Heart right ventricle (tissue), 16 donors: ENCODE measurements around the gene CILP. TPM values are rescaled to one million over a fixed set of nuclear protein-coding genes. Genes with fewer than 3 reads are reported as not detected.
"Not testable (repeated sequence)": the region's sequence is repeated elsewhere in the genome, so short reads cannot be mapped to it uniquely, and the experiment has no call there.

Source experiments
- ATAC-seq, 8 donors: fragments of 200-7000 bp; cut with Tn5 transposase; one replicate each; pipeline ENCODE4 v1.9.1; 2020; ENCODE audit warnings: mild to moderate bottlenecking in 8 of 8, moderate library complexity in 8 of 8, moderate number of reproducible peaks in 1 of 8
- DNase-seq, 2 donors: peaks; one replicate each; pipeline ENCODE4 v3.0.0-alpha.2; 2020
- H3K27ac ChIP-seq, 10 donors: fragments of 200-600 bp; sonication (generic) in 2 of 10; one replicate each; pipeline versions ENCODE4 v1.5.0 to v1.8.0; 2020 to 2022; ENCODE audit warnings: mild to moderate bottlenecking in 3 of 10
- H3K27me3 ChIP-seq, 7 donors: fragments of 200-600 bp; one replicate each; pipeline ENCODE4 v1.8.0; 2021 to 2022; ENCODE audit warnings: mild to moderate bottlenecking in 2 of 7
- H3K36me3 ChIP-seq, 9 donors: fragments of 200-600 bp; sonication (generic) in 1 of 9; one replicate each; pipeline versions ENCODE4 v1.5.0 to v1.8.0; 2020 to 2022; ENCODE audit warnings: mild to moderate bottlenecking in 2 of 9
- H3K4me1 ChIP-seq, 9 donors: fragments of 200-600 bp; sonication (generic) in 1 of 9; one replicate each; pipeline versions ENCODE4 v1.5.0 to v1.8.0; 2020 to 2022; ENCODE audit warnings: mild to moderate bottlenecking in 4 of 9
- H3K4me3 ChIP-seq, 10 donors: fragments of 200-600 bp; sonication (generic) in 2 of 10; one replicate each; pipeline versions ENCODE4 v1.5.0 to v1.8.0; 2020 to 2022; ENCODE audit warnings: mild to moderate bottlenecking in 7 of 10, moderate library complexity in 2 of 10
- H3K9me3 ChIP-seq, 11 donors: fragments of 200-600 bp in 10 of 11; sonication (generic) in 2 of 11; one replicate each; pipeline versions ENCODE4 v1.5.0 to v1.8.0; 2013 to 2022; ENCODE audit warnings: mild to moderate bottlenecking in 2 of 11, control low read depth in 1 of 11, moderate library complexity in 1 of 11
- CTCF ChIP-seq, 9 donors: fragments of 200-600 bp; sonication (generic) in 2 of 9; IDR thresholded peaks; one replicate each; pipeline versions ENCODE4 v1.5.0 to v1.8.0; 2021 to 2022; ENCODE audit warnings: antibody characterized with exemption in 9 of 9, mild to moderate bottlenecking in 5 of 9, moderate library complexity in 1 of 9
- WGBS, 2 donors: extraction: QIAGEN DNeasy Blood & Tissue Kit; methylation state at CpG; one replicate each; pipeline ENCODE4 v1.1.7; 2013; ENCODE audit warnings: inconsistent platforms in 1 of 2; 5-methylcytosine and 5-hydroxymethylcytosine counted together
- intact Hi-C, 10 donors: fragments of 100-400 bp; cut with DNase I; formaldehyde crosslinking; loops; one replicate each; pipeline versions ENCODE4 v1.11.1 to v1.14.2; 2022
- polyA plus RNA-seq, 2 donors: library from polyadenylated mRNA; stranded (reverse); fragments of 200-250 nt; gene quantifications; one replicate each; pipeline ENCODE4 v1.2.3, GENCODE V29; 2013
- total RNA-seq, 10 donors: library from RNA; stranded (reverse); fragmentation: NEBNext Ultra II Directional in 3 of 10; extraction: Animal tissue kit (Norgen Biotek cat#: 25700) in 3 of 10; gene quantifications; one replicate each; pipeline versions ENCODE4 v1.2.1 to v1.2.4, GENCODE V29; 2021 to 2023
- donor health status: Arrhythmogenic right ventricular cardiomyopathy.
- donor health status: ischemic (EF 13 %, LVEDD 7.1; RV severe dilation, severe dysfunction).
- donor health status: healthy with polysubstance abuse.
- donor health status: DM: no; HTN: yes; CAD: no.
- donor health status: DM: no; HTN: no; CAD: no.
- donor health status: ischemic (EF 25% LVEDD 6.9; RV normal size, moderate dysfunction).
- donor health status: ischemic (EF 25% LVEDD 5.7; RV mildly dilated, moderate dysfunction).
- donor health status: healthy.
- donor health status: DM: yes; HTN: yes; CAD: no.
- donor health status: Ischemic cardiomyopathy.
- donor health status: ischemic (EF 35%, LVEDD 5.7; RV mildly dilated, moderate dysfunction).
- donor health status: nonischemic (EF 11% LVEDD 7.7; RV severe dilation, severe dysfunction).
- donor health status: DM: yes; HTN: yes; CAD: no.
- donor health status: PGD.
- donor health status: ischemic (EF 29% LVEDD 5.4; RV normal size, mild dysfunction).
- donor health status: nonischemic (EF 23%, LVEDD 6.1; RV moderate dilation, normal function).

Gene CILP
- total and polyA plus RNA-seq, 12 donors: 2.1 to 45.2 (median 7.3) TPM

- 49 to 56% methylated on average over 11 of the region's 11 CpGs for WGBS, 2 donors
- Histone ChIP-seq H3K4me3 (no peak overlapping the region), H3K27ac (peak overlapping the region; percentile 22 to 81 (median 71)), H3K4me1 (peaks cover 5 to 39% (median 20%) of the 10 kb centered on the region in 9 donors), H3K27me3 (no peaks in the 10 kb centered on the region), H3K36me3 (no peaks in the 10 kb centered on the region), H3K9me3 (no peaks in the 10 kb centered on the region)
- intact Hi-C loops: no loop called here
- TF ChIP-seq CTCF (IDR thresholded peaks at IDR 0.05): no peak
- DNase-seq (peak; percentile 68 to 80), ATAC-seq (peak; percentile 87 to 94 (median 90))
Measured at GRCh38 chr15:65245096-65245856, 34.0 kb upstream of the CILP start.

GRCh38 chr15:65244638-65245037 is 33.4 kb upstream of the CILP start:
- Histone ChIP-seq H3K9me3 (no peaks in the 10 kb centered on the region), H3K4me3 (no peak overlapping the region), H3K27me3 (no peaks in the 10 kb centered on the region), H3K4me1 (peaks cover 5 to 35% (median 20%) of the 10 kb centered on the region in 9 donors), H3K27ac (peak overlapping the region in 7 of 10 donors; percentile 51 to 80 (median 63)), H3K36me3 (no peaks in the 10 kb centered on the region)
- intact Hi-C loops: no loop called here
- ATAC-seq: peak in 1 of 8 donors; percentile 3
- no peak for TF ChIP-seq CTCF (IDR thresholded peaks at IDR 0.05)
- no peak for DNase-seq

GRCh38 chr15:65236443-65236842 is 25.2 kb upstream of the CILP start:
- H3K4me1 ChIP-seq, ATAC-seq, intact Hi-C loops, H3K36me3 ChIP-seq, DNase-seq, H3K9me3 ChIP-seq, H3K27ac ChIP-seq, H3K27me3 ChIP-seq, H3K4me3 ChIP-seq: not testable (repeated sequence)
- 93% methylated on average over 8 of the region's 8 CpGs for WGBS, 2 donors

- Histone ChIP-seq H3K27ac (no peak overlapping the region), H3K4me3 (no peak overlapping the region), H3K9me3 (no peaks in the 10 kb centered on the region), H3K27me3 (no peaks in the 10 kb centered on the region), H3K36me3 (no peaks in the 10 kb centered on the region), H3K4me1 (peaks cover 0 to 10% (median 0%) of the 10 kb centered on the region in 9 donors)
- intact Hi-C loops: no loop called here
- no peak for DNase-seq
- TF ChIP-seq CTCF (IDR thresholded peaks at IDR 0.05): no peak
- ATAC-seq: no peak
- WGBS, 2 donors: 75 to 77% methylated on average over 5 of the region's 5 CpGs
Measured at GRCh38 chr15:65233696-65234095, 22.4 kb upstream of the CILP start.

- no peak for ATAC-seq
- no peaks in the 10 kb centered on the region for H3K27me3 ChIP-seq
- H3K4me3 ChIP-seq: no peak overlapping the region
- no peak for DNase-seq
- no peaks in the 10 kb centered on the region for H3K36me3 ChIP-seq
- intact Hi-C loops: no loop called here
- H3K9me3 ChIP-seq: no peaks in the 10 kb centered on the region
- WGBS, 2 donors: 75 to 91% methylated on average over 3 of the region's 3 CpGs
- no peak overlapping the region for H3K27ac ChIP-seq
- H3K4me1 ChIP-seq: peaks cover 0 to 4% (median 0%) of the 10 kb centered on the region in 9 donors
- no peak for TF ChIP-seq CTCF (IDR thresholded peaks at IDR 0.05)
Measured at GRCh38 chr15:65232520-65232919, 21.2 kb upstream of the CILP start.
